Measurements from ENCODE around the gene ALLC.

DNA sequence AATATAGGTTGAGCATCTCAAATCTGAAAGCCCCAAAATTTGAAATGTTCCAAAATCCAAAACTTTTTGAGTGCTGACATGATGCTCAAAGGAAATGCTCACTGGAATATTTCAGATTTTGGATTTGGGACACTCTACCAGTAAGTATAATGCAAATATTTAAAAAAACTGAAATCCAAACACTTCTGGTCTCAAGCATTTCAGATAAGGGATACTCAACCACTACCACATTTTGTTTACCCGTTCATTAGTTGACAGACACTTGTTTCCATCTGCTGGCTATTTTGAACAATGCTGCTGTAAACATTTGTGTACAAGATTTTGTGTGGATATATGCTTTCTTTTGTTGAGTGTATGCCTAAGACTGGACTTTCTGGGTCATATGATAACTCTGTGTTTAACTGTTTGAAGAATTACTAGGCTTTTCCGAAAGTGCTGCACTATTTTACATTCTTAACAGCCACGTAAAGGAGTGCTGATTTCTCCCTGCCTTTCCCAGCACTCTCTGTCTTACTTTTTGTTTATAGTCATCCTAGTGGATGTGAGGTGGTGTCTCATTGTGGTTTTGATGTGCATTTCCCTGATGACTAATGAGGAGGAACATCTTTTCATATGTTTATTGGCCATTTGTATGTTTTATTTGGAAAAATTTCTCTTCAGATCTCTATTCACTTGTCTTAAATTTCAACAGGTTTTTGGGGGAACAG lies 25.9 kb downstream of the ALLC start:
- no peak for TF ChIP-seq EZH2 (IDR thresholded peaks at IDR 0.05; ENCODE audit: low read length, unreplicated experiment)
- TF ChIP-seq, protein P1, sequence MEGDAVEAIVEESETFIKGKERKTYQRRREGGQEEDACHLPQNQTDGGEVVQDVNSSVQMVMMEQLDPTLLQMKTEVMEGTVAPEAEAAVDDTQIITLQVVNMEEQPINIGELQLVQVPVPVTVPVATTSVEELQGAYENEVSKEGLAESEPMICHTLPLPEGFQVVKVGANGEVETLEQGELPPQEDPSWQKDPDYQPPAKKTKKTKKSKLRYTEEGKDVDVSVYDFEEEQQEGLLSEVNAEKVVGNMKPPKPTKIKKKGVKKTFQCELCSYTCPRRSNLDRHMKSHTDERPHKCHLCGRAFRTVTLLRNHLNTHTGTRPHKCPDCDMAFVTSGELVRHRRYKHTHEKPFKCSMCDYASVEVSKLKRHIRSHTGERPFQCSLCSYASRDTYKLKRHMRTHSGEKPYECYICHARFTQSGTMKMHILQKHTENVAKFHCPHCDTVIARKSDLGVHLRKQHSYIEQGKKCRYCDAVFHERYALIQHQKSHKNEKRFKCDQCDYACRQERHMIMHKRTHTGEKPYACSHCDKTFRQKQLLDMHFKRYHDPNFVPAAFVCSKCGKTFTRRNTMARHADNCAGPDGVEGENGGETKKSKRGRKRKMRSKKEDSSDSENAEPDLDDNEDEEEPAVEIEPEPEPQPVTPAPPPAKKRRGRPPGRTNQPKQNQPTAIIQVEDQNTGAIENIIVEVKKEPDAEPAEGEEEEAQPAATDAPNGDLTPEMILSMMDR (conservative IDR thresholded peaks at IDR 0.05; ENCODE audit: low read depth, low read length) = no peak

Data from PC-3 (cell line).